Thyroid gland (tissue), 4 donors: ENCODE measurements around the gene RAB15. TPM values are rescaled to one million over a fixed set of nuclear protein-coding genes. Genes with fewer than 3 reads are reported as not detected.

ENCODE experiments used
- DNase-seq, 2 donors: peaks; one replicate each; pipeline ENCODE4 v3.0.0-alpha.2; 2019
- H3K27ac ChIP-seq, 3 donors: fragments of 200-600 bp; sonication (generic); 1 replicate in 2 of 3; 2 replicates in 1 of 3; pipeline ENCODE4 v1.5.1; 2016 to 2019; ENCODE audit warnings: mild to moderate bottlenecking in 1 of 3, moderate library complexity in 1 of 3
- H3K27me3 ChIP-seq: fragments of 200-600 bp; sonication (generic); one replicate; pipeline ENCODE4 v1.5.1; 2019
- H3K36me3 ChIP-seq, 2 donors: fragments of 200-600 bp; sonication (generic); one replicate each; pipeline ENCODE4 v1.5.1; 2016 to 2019
- H3K4me1 ChIP-seq, 2 donors: fragments of 200-600 bp; sonication (generic); one replicate each; pipeline ENCODE4 v1.5.1; 2017 to 2019
- H3K4me3 ChIP-seq, 3 donors: fragments of 200-600 bp; sonication (generic); replicated peaks in 1 of 3; 1 replicate in 2 of 3; 2 replicates in 1 of 3; pipeline ENCODE4 v1.5.1; 2016; ENCODE audit warnings: mild to moderate bottlenecking in 1 of 3
- H3K9me3 ChIP-seq: fragments of 200-600 bp; sonication (generic); one replicate; pipeline ENCODE4 v1.5.1; 2017
- CTCF ChIP-seq, 6 experiments: fragments of 200-600 bp in 3 of 6; fragments of 450-650 bp in 3 of 6; sonication (generic) in 3 of 6; IDR thresholded peaks; one replicate each; pipeline ENCODE4 v1.5.1; 2016 to 2019; ENCODE audit warnings: antibody characterized with exemption in 6 of 6, mild to moderate bottlenecking in 2 of 6, inconsistent platforms in 1 of 6, moderate library complexity in 1 of 6
- POLR2A ChIP-seq, 2 donors: fragments of 450-650 bp; IDR thresholded peaks; one replicate each; pipeline ENCODE4 v1.6.1; 2017; ENCODE audit warnings: antibody characterized with exemption in 2 of 2, mild to moderate bottlenecking in 2 of 2, moderate library complexity in 1 of 2
- WGBS, 2 donors: methylation state at CpG; one replicate each; pipeline ENCODE4 v1.1.5; 2017; 5-methylcytosine and 5-hydroxymethylcytosine counted together
- intact Hi-C: fragments of 100-400 bp; cut with DNase I; formaldehyde crosslinking; loops from one replicate; pipeline ENCODE4 v1.15.1; 2023
- total RNA-seq, 4 donors: library from RNA; depleted of rRNA; stranded (reverse); fragments of >200 nt; gene quantifications; one replicate each; pipeline ENCODE4 v1.2.3, GENCODE V29; 2016

Gene RAB15
- total RNA-seq, 4 donors from 2014 or later: 6.0 to 12.7 (median 6.3) TPM

DNA sequence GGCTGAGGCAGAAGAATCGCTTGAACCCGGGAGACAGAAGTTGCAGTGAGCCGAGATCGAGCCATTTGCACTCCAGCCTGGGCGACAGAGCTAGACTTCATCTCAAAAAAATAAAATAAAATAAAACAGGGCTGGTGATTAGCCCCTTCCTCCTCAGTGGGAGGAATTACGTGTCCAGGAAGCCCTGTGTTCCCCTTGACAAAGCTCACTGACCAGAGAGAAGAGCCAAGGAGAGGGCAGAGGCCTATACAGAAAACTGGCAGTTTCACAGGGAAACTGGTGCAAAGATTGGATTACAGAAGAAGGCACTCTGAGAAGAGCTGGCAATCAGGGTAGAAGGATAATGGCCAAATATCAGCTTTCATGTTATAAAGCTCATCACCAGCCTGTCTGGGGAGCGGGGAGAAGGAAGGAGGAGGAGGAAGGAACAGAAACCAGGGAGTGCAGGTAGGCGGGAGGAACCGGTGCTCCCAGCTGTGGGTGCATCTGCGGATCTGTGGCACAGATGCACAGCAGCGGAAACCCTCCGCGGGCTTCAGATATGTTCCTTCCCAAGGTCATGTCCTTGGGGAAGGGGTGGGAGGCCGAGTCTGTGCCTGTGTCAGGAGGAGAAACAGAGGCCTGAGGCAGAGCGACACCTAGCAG lies 6.7 kb downstream of the RAB15 start:
- H3K27me3 ChIP-seq: no peaks in the 10 kb centered on the region
- H3K36me3 ChIP-seq: no peaks in the 10 kb centered on the region
- no peaks in the 10 kb centered on the region for H3K9me3 ChIP-seq
- H3K4me1 ChIP-seq: peaks cover 16 to 21% of the 10 kb centered on the region in 2 donors
- 89 to 94% methylated on average over 15 of the region's 15 CpGs for WGBS, 2 donors
- intact Hi-C loops: no loop called here
- DNase-seq: no peak
- TF ChIP-seq POLR2A (IDR thresholded peaks at IDR 0.05) (no peak), CTCF (IDR thresholded peaks at IDR 0.05) (no peak)
- H3K4me3 ChIP-seq: no peak overlapping the region
- H3K27ac ChIP-seq: no peak overlapping the region

DNA sequence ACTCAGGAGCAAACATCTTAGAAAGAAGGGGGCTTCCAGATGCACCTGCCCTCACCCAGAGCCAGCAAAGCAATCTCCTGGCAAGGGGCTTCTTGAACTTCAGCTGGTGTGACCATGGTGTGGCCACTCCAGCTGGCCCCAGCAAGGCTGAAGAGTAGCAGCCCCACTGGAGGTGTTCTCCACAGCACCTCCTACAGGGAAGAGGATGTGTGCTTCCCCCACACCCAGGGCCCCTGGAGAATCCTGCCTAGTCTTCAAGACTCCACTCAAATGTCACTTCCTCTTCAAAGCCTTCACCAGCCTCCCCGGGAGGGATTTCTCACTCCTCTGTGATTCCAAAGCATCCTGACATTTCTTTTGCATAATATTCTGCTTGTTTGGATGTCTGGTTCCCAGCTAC lies 8.5 kb downstream of the RAB15 start:
- H3K4me1 ChIP-seq: peaks cover 16 to 22% of the 10 kb centered on the region in 2 donors
- no peak for DNase-seq
- 52 to 73% methylated on average over 1 of the region's 1 CpG for whole genome bisulfite sequencing, 2 donors
- TF ChIP-seq POLR2A (IDR thresholded peaks at IDR 0.05): no peak
- TF ChIP-seq CTCF (IDR thresholded peaks at IDR 0.05): no peak
- H3K27ac ChIP-seq: no peak overlapping the region
- no peaks in the 10 kb centered on the region for H3K36me3 ChIP-seq
- no peak overlapping the region for H3K4me3 ChIP-seq
- intact Hi-C loops: no loop called here
- H3K27me3 ChIP-seq: no peaks in the 10 kb centered on the region
- no peaks in the 10 kb centered on the region for H3K9me3 ChIP-seq

GRCh38 chr14:64960762-64961276 lies 11.3 kb downstream of the RAB15 start:
- Histone ChIP-seq H3K27me3 (no peaks in the 10 kb centered on the region), H3K4me1 (peaks cover 9% of the 10 kb centered on the region in 2 donors), H3K4me3 (no peak overlapping the region), H3K9me3 (no peaks in the 10 kb centered on the region), H3K27ac (no peak overlapping the region), H3K36me3 (no peaks in the 10 kb centered on the region)
- intact Hi-C loops: no loop called here
- DNase-seq: peak; percentile 54 to 60
- WGBS, 2 donors: 24 to 28% methylated on average over 5 of the region's 5 CpGs
- TF ChIP-seq CTCF (IDR thresholded peaks at IDR 0.05) (no peak), POLR2A (IDR thresholded peaks at IDR 0.05) (no peak)

GRCh38 chr14:64958743-64959142 lies 13.4 kb downstream of the RAB15 start:
- no peak for DNase-seq
- no peaks in the 10 kb centered on the region for H3K27me3 ChIP-seq
- no peak overlapping the region for H3K27ac ChIP-seq
- no peak overlapping the region for H3K4me3 ChIP-seq
- TF ChIP-seq POLR2A (IDR thresholded peaks at IDR 0.05) (no peak), CTCF (IDR thresholded peaks at IDR 0.05) (no peak)
- no peaks in the 10 kb centered on the region for H3K9me3 ChIP-seq
- intact Hi-C loops: no loop called here
- peaks cover 9 to 17% of the 10 kb centered on the region in 2 donors for H3K4me1 ChIP-seq
- 94 to 96% methylated on average over 5 of the region's 5 CpGs for WGBS, 2 donors
- H3K36me3 ChIP-seq: no peaks in the 10 kb centered on the region

DNA sequence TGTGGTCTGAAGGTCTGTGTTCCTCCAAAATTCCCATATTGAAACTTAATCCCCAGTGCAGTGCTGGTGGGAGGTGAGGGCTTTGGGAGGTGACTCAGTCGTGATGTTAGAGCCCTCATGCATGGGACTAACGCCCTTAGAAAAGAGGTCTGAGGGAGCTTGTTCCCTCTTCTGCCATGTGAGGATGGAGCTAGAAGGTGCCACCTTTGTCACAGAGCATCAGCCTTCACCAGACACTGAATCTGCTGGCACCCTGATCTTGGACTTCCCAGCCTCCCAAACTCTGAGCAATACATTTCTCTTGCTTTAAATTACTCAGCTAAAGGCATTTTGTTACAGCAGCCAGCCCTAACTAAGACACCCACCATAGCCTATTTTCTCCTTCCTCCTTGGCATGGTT lies 13.9 kb downstream of the RAB15 start:
- no peak for DNase-seq
- Histone ChIP-seq H3K9me3 (no peaks in the 10 kb centered on the region), H3K4me1 (peaks cover 9 to 17% of the 10 kb centered on the region in 2 donors), H3K36me3 (no peaks in the 10 kb centered on the region), H3K4me3 (no peak overlapping the region), H3K27me3 (no peaks in the 10 kb centered on the region), H3K27ac (no peak overlapping the region)
- TF ChIP-seq CTCF (IDR thresholded peaks at IDR 0.05): no peak
- no peak for TF ChIP-seq POLR2A (IDR thresholded peaks at IDR 0.05)
- intact Hi-C loops: no loop called here
- 88 to 93% methylated on average over 2 of the region's 2 CpGs for WGBS, 2 donors
